HepG2 (cell line): ENCODE results near the gene HSD17B11. TPM values are rescaled to one million over a fixed set of nuclear protein-coding genes. Genes with fewer than 3 reads are reported as not detected.
A peak's percentile ranks its signal among the peaks of the same experiment; 100 is the strongest.

ENCODE experiments used
- AGO2 ChIP-seq: fragments of 200-400 bp; formaldehyde crosslinking; optimal IDR thresholded peaks from 2 replicates; pipeline ENCODE3; 2017; ENCODE audit warnings: mild to moderate bottlenecking, low read depth, low read length, moderate library complexity
- CBFB ChIP-seq: sonication (generic); formaldehyde crosslinking; IDR thresholded peaks from 2 replicates; pipeline ENCODE4 v1.4.0; 2020; ENCODE audit warnings: missing genetic modification reagents
- GATAD1 ChIP-seq: IDR thresholded peaks from 2 replicates; pipeline ENCODE4 v1.6.1; 2016; ENCODE audit warnings: missing genetic modification reagents, missing compliant biosample characterization
- GMEB1 ChIP-seq: sonication (generic); formaldehyde crosslinking; IDR thresholded peaks from 2 replicates; pipeline ENCODE4 v1.5.1; 2020; ENCODE audit warnings: missing genetic modification reagents, mild to moderate bottlenecking, borderline replicate concordance
- HIVEP1 ChIP-seq: sonication (generic); formaldehyde crosslinking; IDR thresholded peaks from 2 replicates; pipeline ENCODE4 v1.4.0; 2020; ENCODE audit warnings: mild to moderate bottlenecking, missing genetic modification reagents
- HNF4A ChIP-seq: sonication (generic); formaldehyde crosslinking; IDR thresholded peaks from 2 replicates; pipeline ENCODE4 v1.4.0; 2020; ENCODE audit warnings: missing genetic modification reagents
- JDP2 ChIP-seq: sonication (generic); formaldehyde crosslinking; IDR thresholded peaks from 2 replicates; pipeline ENCODE4 v1.8.1; 2022; ENCODE audit warnings: missing genetic modification reagents, borderline replicate concordance
- KMT2A ChIP-seq: sonication (generic); formaldehyde crosslinking; IDR thresholded peaks from 2 replicates; pipeline ENCODE4 v1.4.0; 2020; ENCODE audit warnings: missing genetic modification reagents
- LBX2 ChIP-seq: sonication (generic); formaldehyde crosslinking; IDR thresholded peaks from 2 replicates; pipeline ENCODE4 v1.5.0; 2020; ENCODE audit warnings: missing genetic modification reagents, mild to moderate bottlenecking, borderline replicate concordance
- NFYC ChIP-seq: IDR thresholded peaks from 2 replicates; pipeline ENCODE4 v1.6.1; 2016; ENCODE audit warnings: missing genetic modification reagents, missing compliant biosample characterization
- RXRB ChIP-seq: IDR thresholded peaks from 2 replicates; pipeline ENCODE4 v1.6.1; 2016; ENCODE audit warnings: borderline replicate concordance, missing genetic modification reagents, missing compliant biosample characterization
- SIN3A ChIP-seq: IDR thresholded peaks from 2 replicates; pipeline ENCODE4 v1.6.1; 2011; ENCODE audit warnings: low read depth, mild to moderate bottlenecking, control low read depth, low read length, borderline replicate concordance
- SP2 ChIP-seq: sonication (generic); formaldehyde crosslinking; IDR thresholded peaks from 2 replicates; pipeline ENCODE4 v1.5.1; 2020; ENCODE audit warnings: mild to moderate bottlenecking, missing genetic modification reagents
- TBX2 ChIP-seq: sonication (generic); formaldehyde crosslinking; IDR thresholded peaks from 2 replicates; pipeline ENCODE4 v1.5.0; 2020; ENCODE audit warnings: missing genetic modification reagents, mild to moderate bottlenecking, borderline replicate concordance
- TGIF2 ChIP-seq: IDR thresholded peaks from 2 replicates; pipeline ENCODE4 v1.6.1; 2016; ENCODE audit warnings: control low read depth, missing compliant biosample characterization
- TMF1 ChIP-seq: sonication (generic); formaldehyde crosslinking; IDR thresholded peaks from 2 replicates; pipeline ENCODE4 v1.8.1; 2022; ENCODE audit warnings: low read depth, missing genetic modification reagents
- U2AF2 ChIP-seq: fragments of 200-400 bp; formaldehyde crosslinking; IDR thresholded peaks from 2 replicates; pipeline ENCODE4 v1.6.1; 2017; ENCODE audit warnings: low read depth, mild to moderate bottlenecking, low read length
- ZBTB4 ChIP-seq: sonication (generic); formaldehyde crosslinking; IDR thresholded peaks from 2 replicates; pipeline ENCODE4 v1.4.0; 2020; ENCODE audit warnings: missing genetic modification reagents, mild to moderate bottlenecking, borderline replicate concordance
- ZFP82 ChIP-seq: sonication (generic); formaldehyde crosslinking; IDR thresholded peaks from 2 replicates; pipeline ENCODE4 v1.5.1; 2020; ENCODE audit warnings: mild to moderate bottlenecking, missing genetic modification reagents, borderline replicate concordance
- ZKSCAN1 ChIP-seq: fragments of 150-350 bp; IDR thresholded peaks from 2 replicates; pipeline ENCODE4 v1.6.1; 2014; ENCODE audit warnings: low read length
- ZNF282 ChIP-seq: fragments of 450-650 bp; IDR thresholded peaks from 2 replicates; pipeline ENCODE4 v1.6.1; 2018; ENCODE audit not compliant: partially characterized antibody
- ZNF549 ChIP-seq: sonication (generic); formaldehyde crosslinking; IDR thresholded peaks from 2 replicates; pipeline ENCODE4 v1.5.0; 2020; ENCODE audit warnings: missing genetic modification reagents
- ZNF639 ChIP-seq: conservative IDR thresholded peaks from 2 replicates; pipeline ENCODE4 v1.6.1; 2018; ENCODE audit warnings: missing genetic modification reagents
- polyA plus RNA-seq, 8 experiments: library from polyadenylated mRNA; depleted of rRNA in 3 of 8; stranded (reverse) in 7 of 8; unstranded in 1 of 8; fragments of >200 nt; fragmentation: Illumina TruSeq in 4 of 8; extraction: Trizol in 4 of 8; gene quantifications; 2 replicates each; pipeline versions ENCODE4 v1.2.1 to v1.2.3, GENCODE V29; 2011 to 2016; ENCODE audit warnings: low read depth in 4 of 8, missing spikeins in 1 of 8, mixed read lengths in 1 of 8; ENCODE audit not compliant: insufficient read depth in 1 of 8
- total RNA-seq, 5 experiments: library from RNA; depleted of rRNA; stranded (reverse); fragments of >200 nt; fragmentation: Illumina TruSeq; extraction: Trizol; gene quantifications; 2 replicates each; pipeline ENCODE4 v1.2.3, GENCODE V29; 2016; ENCODE audit warnings: low read depth in 1 of 5

HSD17B11 gene
- total and polyA plus RNA-seq, 2 of the 13 experiments (the other 11 are each of a cell fraction or from before 2014, with no cell fraction given) = 121 to 158 TPM

- TF ChIP-seq ZNF639 (CRISPR knock-in tag) = no peak
- TF ChIP-seq HIVEP1 = peak; percentile 51; the same call in 1 of the 2 replicates
- no peak; the same call in 1 of the 2 replicates for TF ChIP-seq JDP2
- peak; percentile 38 for TF ChIP-seq AGO2
- peak; percentile 61; the same call in 1 of the 2 replicates for TF ChIP-seq SIN3A
- TF ChIP-seq GMEB1 (CRISPR knock-in tag) = peak; percentile 95
- peak; percentile 35; the same call in 1 of the 2 replicates for TF ChIP-seq HNF4A (CRISPR knock-in tag)
- TF ChIP-seq LBX2 (CRISPR knock-in tag) = 0 out of 2 replicates have a peak, but pooled peaks have one; percentile 74
- TF ChIP-seq ZKSCAN1 = no peak; the same call in none of the 2 replicates
- TF ChIP-seq ZNF282 = no peak
- no peak for TF ChIP-seq ZFP82 (CRISPR knock-in tag)
- TF ChIP-seq U2AF2 = no peak
- TF ChIP-seq SP2 (CRISPR knock-in tag) = no peak
- peak; percentile 40; the same call in 1 of the 2 replicates for TF ChIP-seq NFYC (CRISPR knock-in tag)
- TF ChIP-seq GATAD1 (CRISPR knock-in tag) = peak; percentile 97
- TF ChIP-seq ZBTB4 (CRISPR knock-in tag) = peak; percentile 57; the same call in 1 of the 2 replicates
- peak; percentile 87 for TF ChIP-seq TBX2 (CRISPR knock-in tag)
- peak; percentile 65 for TF ChIP-seq TGIF2 (CRISPR knock-in tag)
- peak; percentile 31; the same call in 1 of the 2 replicates for TF ChIP-seq RXRB
- no peak for TF ChIP-seq ZNF549
- TF ChIP-seq TMF1 (CRISPR knock-in tag) = 0 out of 2 replicates have a peak, but pooled peaks have one; percentile 50
- peak; percentile 94 for TF ChIP-seq KMT2A (CRISPR knock-in tag)
- peak; percentile 73; the same call in 1 of the 2 replicates for TF ChIP-seq CBFB
These were observed 31.4 kb upstream of the HSD17B11 start, which contains the start of gene NUDT9 (continued) for GRCh38 chr4:87422104-87423052.
